Measurements from ENCODE around the gene TNNT1. TPM values are rescaled to one million over a fixed set of nuclear protein-coding genes. Genes with fewer than 3 reads are reported as not detected.

TNNT1 gene
- total RNA-seq, 1 donor from 2014 or later = 74.1 TPM

GRCh38 chr19:55133639-55134444 lies 15.2 kb downstream of the TNNT1 start:
- Histone ChIP-seq H3K4me2 (no peak overlapping the region), H3K27ac (no peak overlapping the region), H3K9me3 (ENCODE audit: low read depth) (no peaks in the 10 kb centered on the region)

GRCh38 chr19:55132453-55133129 lies 16.4 kb downstream of the TNNT1 start:
- no peak overlapping the region for H3K27ac Mint-ChIP-seq
- no peaks in the 10 kb centered on the region for H4K20me1 ChIP-seq (ENCODE audit: low read depth)
- H3K4me2 ChIP-seq = no peak overlapping the region
- H3K4me1 Mint-ChIP-seq = peaks cover 27% of the 10 kb centered on the region
- no peak overlapping the region for H2AFZ ChIP-seq (replicated peaks)
- H3K9me3 ChIP-seq (ENCODE audit: low read depth) = no peaks in the 10 kb centered on the region
- peak overlapping the region; percentile 5 for H3K4me3 Mint-ChIP-seq
- no peaks in the 10 kb centered on the region for H3K9me3 Mint-ChIP-seq
- no peaks in the 10 kb centered on the region for H3K36me3 ChIP-seq
- H3K36me3 Mint-ChIP-seq = no peaks in the 10 kb centered on the region
- no peak overlapping the region for H3K4me3 ChIP-seq
- H3K27me3 ChIP-seq = no peaks in the 10 kb centered on the region
- no peak overlapping the region for H3K27ac ChIP-seq
- no peak overlapping the region for H3K9ac ChIP-seq
- peaks cover 2% of the 10 kb centered on the region for H3K27me3 Mint-ChIP-seq (ENCODE audit: insufficient read depth, low read depth)
- TF ChIP-seq EZH2 (IDR thresholded peaks at IDR 0.05) (no peak), CTCF (IDR thresholded peaks at IDR 0.05) (no peak), EZH2phosphoT487 (IDR thresholded peaks at IDR 0.05) (no peak)
- H3K4me1 ChIP-seq = no peaks in the 10 kb centered on the region
- H3F3A ChIP-seq (ENCODE audit: low read depth) = peaks cover 11% of the 10 kb centered on the region
- H3K79me2 ChIP-seq (ENCODE audit: low read depth) = no peaks in the 10 kb centered on the region
- DNase-seq (ENCODE audit: low spot score) = no peak

More at GRCh38 chr19:55133639-55134444, 15.2 kb downstream of the TNNT1 start:
- Mint-ChIP-seq H3K4me3 (peak overlapping the region; percentile 25), H3K36me3 (no peaks in the 10 kb centered on the region), H3K9me3 (no peaks in the 10 kb centered on the region), H3K27ac (peak overlapping the region; percentile 57), H3K27me3 (ENCODE audit: insufficient read depth, low read depth) (no peaks in the 10 kb centered on the region), H3K4me1 (peaks cover 32% of the 10 kb centered on the region)
- TF ChIP-seq EZH2phosphoT487 (IDR thresholded peaks at IDR 0.05) (no peak), EZH2 (IDR thresholded peaks at IDR 0.05) (no peak), CTCF (IDR thresholded peaks at IDR 0.05) (no peak)
- no peaks in the 10 kb centered on the region for H3K36me3 ChIP-seq
- peaks cover 11% of the 10 kb centered on the region for H3F3A ChIP-seq (ENCODE audit: low read depth)
- no peaks in the 10 kb centered on the region for H4K20me1 ChIP-seq (ENCODE audit: low read depth)
- H3K27me3 ChIP-seq = no peaks in the 10 kb centered on the region
- H3K4me3 ChIP-seq = no peak overlapping the region
- H3K4me1 ChIP-seq = no peaks in the 10 kb centered on the region
- H2AFZ ChIP-seq (replicated peaks) = no peak overlapping the region
- no peaks in the 10 kb centered on the region for H3K79me2 ChIP-seq (ENCODE audit: low read depth)
- no peak overlapping the region for H3K9ac ChIP-seq
- DNase-seq (ENCODE audit: low spot score) = no peak

GRCh38 chr19:55131421-55131820 lies 17.6 kb downstream of the TNNT1 start:
- no peaks in the 10 kb centered on the region for H4K20me1 ChIP-seq (ENCODE audit: low read depth)
- H3K79me2 ChIP-seq (ENCODE audit: low read depth) = no peaks in the 10 kb centered on the region
- no peaks in the 10 kb centered on the region for H3K27me3 ChIP-seq
- H3F3A ChIP-seq (ENCODE audit: low read depth) = peaks cover 11% of the 10 kb centered on the region
- H3K36me3 ChIP-seq = no peaks in the 10 kb centered on the region
- DNase-seq (ENCODE audit: low spot score) = no peak
- peaks cover 5% of the 10 kb centered on the region for H3K27me3 Mint-ChIP-seq (ENCODE audit: insufficient read depth, low read depth)
- no peak overlapping the region for H3K4me2 ChIP-seq
- no peaks in the 10 kb centered on the region for H3K36me3 Mint-ChIP-seq
- TF ChIP-seq CTCF (IDR thresholded peaks at IDR 0.05) (no peak), EZH2 (IDR thresholded peaks at IDR 0.05) (no peak), EZH2phosphoT487 (IDR thresholded peaks at IDR 0.05) (no peak)
- no peak overlapping the region for H3K27ac ChIP-seq
- no peak overlapping the region for H3K4me3 Mint-ChIP-seq
- no peak overlapping the region for H3K27ac Mint-ChIP-seq
- H3K9ac ChIP-seq = no peak overlapping the region
- no peak overlapping the region for H2AFZ ChIP-seq (replicated peaks)
- peaks cover 24% of the 10 kb centered on the region for H3K4me1 Mint-ChIP-seq
- no peaks in the 10 kb centered on the region for H3K4me1 ChIP-seq
- H3K9me3 ChIP-seq (ENCODE audit: low read depth) = no peaks in the 10 kb centered on the region
- H3K4me3 ChIP-seq = no peak overlapping the region
- no peaks in the 10 kb centered on the region for H3K9me3 Mint-ChIP-seq
